Motor neuron (in vitro differentiated cells): ENCODE measurements around the gene GLRA2. TPM values are rescaled to one million over a fixed set of nuclear protein-coding genes. Genes with fewer than 3 reads are reported as not detected.
A peak's percentile ranks its signal among the peaks of the same experiment; 100 is the strongest.

Source experiments
- ATAC-seq, 8 experiments: fragments of 200-7000 bp; cut with Tn5 transposase; replicated peaks in 6 of 8; 2 replicates each; pipeline ENCODE4 v1.8.0; 2021; ENCODE audit warnings: mild to moderate bottlenecking in 8 of 8, moderate library complexity in 8 of 8
- H3K27ac ChIP-seq, 2 donors: fragments of 250-450 bp; sonication (Bioruptor Pico); 2 replicates each; pipeline ENCODE4 v1.9.0; 2021; ENCODE audit warnings: antibody characterized with exemption in 2 of 2, mild to moderate bottlenecking in 2 of 2, moderate library complexity in 1 of 2
- H3K4me1 ChIP-seq, 2 donors: fragments of 250-450 bp; sonication (Bioruptor Pico); replicated peaks in 1 of 2; 2 replicates each; pipeline ENCODE4 v1.6.1; 2021; ENCODE audit warnings: antibody characterized with exemption in 2 of 2, mild to moderate bottlenecking in 2 of 2, moderate library complexity in 1 of 2
- H3K4me3 ChIP-seq, 5 donors: fragments of 250-450 bp; sonication (Bioruptor Pico); 2 replicates each; pipeline ENCODE4 v1.9.0; 2021; ENCODE audit warnings: antibody characterized with exemption in 5 of 5, mild to moderate bottlenecking in 5 of 5, moderate library complexity in 4 of 5
- WGBS, 10 experiments: fragments of 450-650 bp; shearing (Covaris generic); methylation state at CpG; one replicate each; pipeline ENCODE4 v1.0.0; 2022; 5-methylcytosine and 5-hydroxymethylcytosine counted together
- in situ Hi-C, 9 experiments: fragments of 400-800 bp; cut with MboI; loops; one replicate each; pipeline ENCODE4 v1.15.0; 2021; ENCODE audit warnings: low sequenced_read_pairs in 9 of 9, low pct_unique_long_range_greater_than_20kb in 2 of 9; ENCODE audit not compliant: unreplicated experiment in 9 of 9
- total RNA-seq, 8 experiments: library from RNA; unstranded; fragments of 300-600 nt; gene quantifications; 2 replicates each; pipeline versions ENCODE4 v1.2.3 to v1.2.4, GENCODE V29; 2022

The GLRA2 gene
- total RNA-seq, 8 experiments from 2014 or later = 0.10 to 68.8 (median 36.1) TPM; not detected in 1

- Histone ChIP-seq H3K4me3 (no peak overlapping the region), H3K4me1 (no peaks in the 10 kb centered on the region), H3K27ac (no peak overlapping the region)
- in situ Hi-C loops = no loop called here
- 80 to 100% (median 100%) methylated on average over 1 of the region's 1 CpG; no CpG with 5 or more reads in 7 of the 10 experiments for WGBS, 10 experiments
- no peak for ATAC-seq
These were observed 4.5 kb downstream of the GLRA2 start for GRCh38 chrX:14533867-14534266.

DNA sequence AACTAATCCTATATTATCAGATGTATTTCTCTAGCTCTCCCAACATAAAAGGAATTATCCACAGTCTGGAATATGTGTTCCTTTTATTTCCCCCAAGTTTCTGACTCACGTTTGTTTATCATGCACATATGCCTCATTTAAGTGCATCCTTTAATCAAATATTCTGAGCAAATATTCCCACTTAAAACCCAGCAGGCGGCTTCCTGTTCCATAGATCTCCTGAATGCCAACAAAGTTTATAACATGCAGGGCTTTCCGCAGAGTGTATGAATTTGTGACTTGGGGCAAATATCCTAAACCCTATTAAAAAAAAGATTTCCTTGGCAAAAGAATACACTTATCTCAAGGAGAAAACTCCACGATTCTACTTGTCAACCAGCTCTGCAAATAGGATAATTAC, 16.9 kb downstream of the GLRA2 start:
- WGBS, 10 experiments = 0 to 93% (median 14%) methylated on average over 1 to 4 of the region's 4 CpGs; no CpG with 5 or more reads in 5 of the 10 experiments
- no peak overlapping the region for H3K4me3 ChIP-seq
- in situ Hi-C loops = no loop called here
- H3K27ac ChIP-seq = no peak overlapping the region
- ATAC-seq = no peak
- H3K4me1 ChIP-seq = no peaks in the 10 kb centered on the region

- WGBS, 10 experiments = 7 to 100% (median 79%) methylated on average over 1 to 3 of the region's 3 CpGs; no CpG with 5 or more reads in 6 of the 10 experiments
- in situ Hi-C loops = no loop called here
- no peak overlapping the region for H3K27ac ChIP-seq
- H3K4me3 ChIP-seq = no peak overlapping the region
- ATAC-seq = peak in 1 of 8 experiments; percentile 22
- no peaks in the 10 kb centered on the region for H3K4me1 ChIP-seq
These were observed 24.9 kb downstream of the GLRA2 start for GRCh38 chrX:14554131-14554715.

DNA sequence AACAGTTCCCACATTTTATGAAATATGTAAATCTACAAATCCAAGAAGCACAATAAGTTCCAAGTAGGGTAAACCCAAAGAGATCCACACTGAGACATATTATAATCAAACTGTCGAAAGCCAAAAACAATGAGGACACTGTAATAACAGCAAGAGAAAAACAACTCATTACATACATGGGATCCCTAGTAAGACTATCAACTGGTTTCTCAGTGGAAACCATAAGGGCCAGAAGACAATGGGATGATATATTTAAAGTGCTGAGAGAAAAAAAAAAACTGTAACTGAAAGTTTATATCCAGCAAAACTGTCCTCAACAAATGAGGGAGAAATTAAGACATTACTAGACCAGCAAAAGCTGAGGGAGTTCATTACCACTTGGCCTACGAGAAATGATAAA, 34.7 kb downstream of the GLRA2 start:
- in situ Hi-C loops = no loop called here
- no peak overlapping the region for H3K27ac ChIP-seq
- no peaks in the 10 kb centered on the region for H3K4me1 ChIP-seq
- H3K4me3 ChIP-seq = no peak overlapping the region
- no peak for ATAC-seq
- WGBS, 10 experiments = 0 to 100% (median 27%) methylated on average over 1 to 2 of the region's 2 CpGs; no CpG with 5 or more reads in 2 of the 10 experiments

DNA sequence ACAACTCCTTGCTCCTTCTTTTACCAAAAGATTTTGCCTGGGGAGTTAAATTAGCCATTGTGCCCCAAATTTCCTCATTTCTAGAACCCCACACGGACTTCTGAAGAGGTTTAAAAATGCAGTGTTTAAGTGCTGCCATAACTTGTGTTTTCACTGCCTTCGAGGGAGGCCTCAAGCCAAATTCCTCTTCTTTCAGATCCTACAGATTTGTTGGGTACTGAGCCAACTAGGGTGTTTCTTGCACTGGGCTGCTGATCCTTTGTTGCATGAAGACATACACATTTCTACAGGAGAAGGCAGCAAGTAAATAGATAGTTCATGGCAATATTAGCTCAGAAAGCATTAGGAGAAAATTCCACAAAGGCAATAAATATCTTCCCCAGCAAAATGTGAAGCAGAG, 43.8 kb downstream of the GLRA2 start:
- no peaks in the 10 kb centered on the region for H3K4me1 ChIP-seq
- H3K4me3 ChIP-seq = no peak overlapping the region
- 0 to 67% (median 41%) methylated on average over 1 to 2 of the region's 2 CpGs; no CpG with 5 or more reads in 6 of the 10 experiments for WGBS, 10 experiments
- in situ Hi-C loops = no loop called here
- no peak overlapping the region for H3K27ac ChIP-seq
- ATAC-seq = no peak

- WGBS, 10 experiments = 0 to 100% (median 92%) methylated on average over 1 to 8 of the region's 8 CpGs; no CpG with 5 or more reads in 5 of the 10 experiments
- Histone ChIP-seq H3K27ac (no peak overlapping the region), H3K4me3 (no peak overlapping the region), H3K4me1 (no peaks in the 10 kb centered on the region)
- in situ Hi-C loops = no loop called here
- no peak for ATAC-seq
These were observed 51.7 kb downstream of the GLRA2 start for GRCh38 chrX:14581081-14581480.

DNA sequence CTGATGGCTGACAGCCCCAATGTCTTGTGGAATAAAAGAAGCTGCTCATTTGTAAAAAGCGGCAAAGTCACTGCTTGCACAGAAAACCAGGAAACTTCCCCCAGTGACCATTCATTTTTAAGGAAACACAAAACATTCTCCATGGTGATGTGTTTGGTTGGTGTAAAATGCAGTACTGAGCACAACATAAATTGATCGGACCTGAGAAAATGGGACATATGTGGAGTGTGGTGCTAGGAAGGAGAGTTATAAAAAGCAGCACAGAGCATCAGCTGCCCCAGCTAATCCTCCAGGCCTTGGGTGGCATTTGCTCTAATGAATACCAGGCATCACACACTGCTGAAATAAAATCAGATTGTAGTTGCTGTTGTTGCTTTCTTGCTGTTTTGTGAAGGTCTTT, 55.2 kb downstream of the GLRA2 start:
- no peaks in the 10 kb centered on the region for H3K4me1 ChIP-seq
- peak in 1 of 8 experiments; percentile 61 for ATAC-seq

GRCh38 chrX:14590216-14590615, 60.9 kb downstream of the GLRA2 start:
- Histone ChIP-seq H3K4me3 (no peak overlapping the region), H3K27ac (no peak overlapping the region), H3K4me1 (no peaks in the 10 kb centered on the region)
- 40 to 100% (median 67%) methylated on average over 1 to 2 of the region's 2 CpGs; no CpG with 5 or more reads in 6 of the 10 experiments for WGBS, 10 experiments
- in situ Hi-C loops = no loop called here
- ATAC-seq = peak in 1 of 8 experiments; percentile 25

More for the DNA sequence above, 55.2 kb downstream of the GLRA2 start:
- WGBS, 10 experiments = 20 to 100% (median 78%) methylated on average over 1 to 2 of the region's 2 CpGs; no CpG with 5 or more reads in 7 of the 10 experiments
- H3K4me3 ChIP-seq = no peak overlapping the region
- in situ Hi-C loops = no loop called here
- H3K27ac ChIP-seq = no peak overlapping the region

DNA sequence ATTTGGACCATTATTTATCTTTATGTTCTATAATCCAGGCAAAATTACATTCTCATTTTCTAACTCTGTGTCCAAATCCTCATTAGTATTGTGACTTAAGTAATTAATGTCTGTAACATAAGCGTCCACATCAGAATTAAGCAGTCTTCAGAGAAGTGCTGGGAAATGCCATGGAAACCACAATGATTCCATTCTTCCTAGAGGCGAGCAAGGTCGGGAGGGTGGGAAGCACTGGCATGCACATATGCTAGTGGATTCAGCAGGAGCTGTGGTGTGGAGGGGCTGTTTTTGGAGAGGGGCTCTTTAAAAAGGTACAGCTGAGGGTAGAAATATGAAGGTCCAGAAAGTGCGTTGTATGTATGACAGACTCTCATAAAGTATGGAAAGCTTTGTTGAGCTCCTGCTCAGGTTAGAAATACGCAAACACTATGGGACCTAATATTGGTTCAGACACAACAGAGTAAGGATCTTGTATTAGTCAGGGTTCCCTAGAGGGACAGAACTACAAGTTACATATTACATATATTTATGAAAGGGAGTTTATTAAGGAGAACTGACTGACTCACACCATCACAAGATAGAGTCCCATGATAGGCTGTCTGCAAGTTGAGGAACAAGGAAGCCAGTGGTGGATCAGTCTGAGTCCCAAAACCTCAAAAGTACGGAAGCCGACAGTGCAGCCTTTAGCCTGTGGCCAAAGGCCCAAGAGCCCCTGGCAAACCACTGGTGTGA, 61.5 kb downstream of the GLRA2 start:
- no peak overlapping the region for H3K4me3 ChIP-seq
- H3K4me1 ChIP-seq = no peaks in the 10 kb centered on the region
- in situ Hi-C loops = no loop called here
- no peak overlapping the region for H3K27ac ChIP-seq
- ATAC-seq = peak in 3 of 8 experiments; percentile 34 to 81 (median 60)
- 0 to 73% (median 54%) methylated on average over 1 to 4 of the region's 7 CpGs; no CpG with 5 or more reads in 5 of the 10 experiments for WGBS, 10 experiments

GRCh38 chrX:14591976-14592375, 62.6 kb downstream of the GLRA2 start:
- Histone ChIP-seq H3K4me3 (no peak overlapping the region), H3K4me1 (no peaks in the 10 kb centered on the region), H3K27ac (no peak overlapping the region)
- in situ Hi-C loops = no loop called here
- 27 to 100% (median 65%) methylated on average over 1 of the region's 2 CpGs; no CpG with 5 or more reads in 6 of the 10 experiments for WGBS, 10 experiments
- no peak for ATAC-seq

DNA sequence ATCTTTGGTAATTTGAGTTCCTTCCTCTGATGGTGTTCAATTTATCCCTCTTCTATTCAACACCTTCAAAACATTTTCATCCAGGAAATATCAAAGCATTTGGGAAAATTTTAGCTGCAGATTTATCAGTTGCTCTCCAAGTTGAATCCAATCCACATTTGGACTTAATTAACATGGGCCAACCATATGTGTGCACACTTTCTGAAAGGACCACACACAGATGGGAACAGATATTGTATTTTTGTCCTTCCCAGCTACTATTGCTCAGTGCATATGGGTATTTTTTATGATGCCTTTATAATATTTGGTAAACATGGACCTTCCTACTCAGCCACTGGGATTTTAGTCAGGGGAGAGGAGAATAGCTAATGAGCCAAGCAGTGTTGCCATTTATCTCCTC, 65.2 kb downstream of the GLRA2 start:
- no peak for ATAC-seq
- Histone ChIP-seq H3K4me1 (no peaks in the 10 kb centered on the region), H3K27ac (no peak overlapping the region), H3K4me3 (no peak overlapping the region)
- in situ Hi-C loops = no loop called here

GRCh38 chrX:14598330-14598729, 69.0 kb downstream of the GLRA2 start:
- Histone ChIP-seq H3K4me3 (no peak overlapping the region), H3K4me1 (no peaks in the 10 kb centered on the region), H3K27ac (no peak overlapping the region)
- no peak for ATAC-seq
- WGBS, 10 experiments = 0 to 60% (median 26%) methylated on average over 1 to 3 of the region's 3 CpGs; no CpG with 5 or more reads in 6 of the 10 experiments
- in situ Hi-C loops = no loop called here

DNA sequence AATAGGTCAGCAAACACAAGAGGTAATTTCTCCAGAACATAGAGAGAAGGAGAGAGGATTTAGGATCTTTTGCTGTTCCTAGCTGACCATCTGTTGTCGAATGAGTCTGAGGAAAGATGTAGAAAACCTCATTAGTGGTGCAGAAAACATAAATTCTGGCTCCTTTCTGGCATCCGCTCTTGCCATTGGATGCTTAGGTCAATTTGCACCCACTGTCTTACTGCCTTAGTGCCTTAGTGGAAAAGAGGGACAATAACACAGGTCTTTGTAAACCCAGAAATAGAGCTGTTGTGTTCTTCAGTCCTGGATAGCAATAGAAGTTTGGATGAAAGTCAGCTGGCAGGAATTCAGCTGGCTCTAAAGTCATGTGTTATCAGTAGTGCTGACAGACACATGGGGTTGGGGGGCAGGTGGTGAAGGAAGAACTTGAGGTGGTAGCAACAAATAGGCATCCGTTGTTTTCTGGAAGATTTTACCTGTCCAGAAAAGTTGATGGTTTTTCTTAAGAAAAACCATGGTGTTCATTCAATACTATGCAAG, 78.2 kb downstream of the GLRA2 start:
- no peak overlapping the region for H3K27ac ChIP-seq
- no peak for ATAC-seq
- no peak overlapping the region for H3K4me3 ChIP-seq
- no peaks in the 10 kb centered on the region for H3K4me1 ChIP-seq
- 40 to 100% (median 63%) methylated on average over 1 to 3 of the region's 3 CpGs; no CpG with 5 or more reads in 6 of the 10 experiments for WGBS, 10 experiments
- in situ Hi-C loops = no loop called here
